Stimulated activated CD4-positive, alpha-beta T cell treated with anti-CD3 and anti-CD28 coated beads, TNF-alpha, amount 100 ng/mL, for 4 hours (primary cell): ENCODE measurements around the gene PRAMEF25.
"Not testable (repeated sequence)": the region's sequence is repeated elsewhere in the genome, so short reads cannot be mapped to it uniquely, and the experiment has no call there.

Experiments
- DNase-seq, 3 experiments: peaks; one replicate each; pipeline ENCODE4 v3.0.0-alpha.2; 2020; ENCODE audit warnings: low read depth in 3 of 3

The PRAMEF25 gene

GRCh38 chr1:13070474-13070873 lies at the start of gene PRAMEF25:
Gene PRAMEF25 (plus strand): TSS chr1:13070774. CDS start chr1:13073694, 2,920 bp downstream.
- not testable (repeated sequence) for DNase-seq

- not testable (repeated sequence) for DNase-seq
These were observed 14.1 kb upstream of the PRAMEF25 start, which contains the start of gene PRAMEF27 for GRCh38 chr1:13056475-13056874. Gene PRAMEF27 (minus strand): TSS chr1:13056575. CDS start chr1:13053659, 2,916 bp downstream.

GRCh38 chr1:13116754-13117153 lies 46.2 kb downstream of the PRAMEF25 start, which contains the start of gene HNRNPCL2:
Gene HNRNPCL2 (minus strand): TSS chr1:13116854. CDS start chr1:13116400, 454 bp downstream.
- DNase-seq: not testable (repeated sequence)
